GM06990 (cell line): ENCODE data around the gene OR10G3.
"Not testable (repeated sequence)": the region's sequence is repeated elsewhere in the genome, so short reads cannot be mapped to it uniquely, and the experiment has no call there.

Experiments
- DNase-seq: peaks from one replicate; pipeline ENCODE4 v3.0.0-alpha.2; 2011; ENCODE audit not compliant: insufficient read length; ENCODE audit errors: extremely low read depth
- H3K27me3 ChIP-seq: replicated peaks from 2 replicates; pipeline ENCODE4 v1.6.0; 2011; ENCODE audit warnings: low read length; ENCODE audit not compliant: control insufficient read depth, insufficient read depth
- H3K36me3 ChIP-seq: 2 replicates; pipeline ENCODE4 v1.5.1; 2011; ENCODE audit warnings: low read length; ENCODE audit not compliant: control insufficient read depth, insufficient read depth
- H3K4me3 ChIP-seq: replicated peaks from 2 replicates; pipeline ENCODE4 v1.5.1; 2011; ENCODE audit warnings: low read depth, mild to moderate bottlenecking, control low read depth, low read length
- CTCF ChIP-seq: IDR thresholded peaks from 2 replicates; pipeline ENCODE4 v1.5.1; 2011; ENCODE audit warnings: low read length, control low read depth, mild to moderate bottlenecking, inconsistent platforms; ENCODE audit not compliant: insufficient read depth, poor library complexity, severe bottlenecking

OR10G3 gene

GRCh38 chr14:21556378-21557083, 23.3 kb downstream of the OR10G3 start:
- no peak for DNase-seq
- no peak overlapping the region for H3K4me3 ChIP-seq
- TF ChIP-seq CTCF: no peak
- H3K27me3 ChIP-seq: no peaks in the 10 kb centered on the region
- H3K36me3 ChIP-seq: no peaks in the 10 kb centered on the region

- Histone ChIP-seq H3K4me3 (no peak overlapping the region), H3K27me3 (no peaks in the 10 kb centered on the region), H3K36me3 (no peaks in the 10 kb centered on the region)
- no peak for DNase-seq
- no peak for TF ChIP-seq CTCF
These were observed 26.6 kb downstream of the OR10G3 start for GRCh38 chr14:21553266-21553665.

GRCh38 chr14:21544588-21544987, 35.3 kb downstream of the OR10G3 start:
- DNase-seq, H3K4me3 ChIP-seq, H3K36me3 ChIP-seq, H3K27me3 ChIP-seq: not testable (repeated sequence)

- TF ChIP-seq CTCF: no peak
- no peaks in the 10 kb centered on the region; the same call in 1 of the 2 replicates for H3K27me3 ChIP-seq
- no peaks in the 10 kb centered on the region for H3K36me3 ChIP-seq
- H3K4me3 ChIP-seq: no peak overlapping the region
- DNase-seq: no peak
These were observed 35.9 kb downstream of the OR10G3 start for GRCh38 chr14:21543963-21544362.

GRCh38 chr14:21543521-21543960, 36.3 kb downstream of the OR10G3 start:
- TF ChIP-seq CTCF: no peak
- Histone ChIP-seq H3K36me3 (no peaks in the 10 kb centered on the region), H3K4me3 (no peak overlapping the region), H3K27me3 (no peaks in the 10 kb centered on the region; the same call in 1 of the 2 replicates)
- DNase-seq: no peak

GRCh38 chr14:21541413-21542074, 38.3 kb downstream of the OR10G3 start:
- H3K4me3 ChIP-seq: no peak overlapping the region
- H3K36me3 ChIP-seq: no peaks in the 10 kb centered on the region
- no peak for TF ChIP-seq CTCF
- DNase-seq: no peak
- peaks cover 3% of the 10 kb centered on the region for H3K27me3 ChIP-seq
